ENCODE data around the gene SGK2.

SGK2 gene

DNA sequence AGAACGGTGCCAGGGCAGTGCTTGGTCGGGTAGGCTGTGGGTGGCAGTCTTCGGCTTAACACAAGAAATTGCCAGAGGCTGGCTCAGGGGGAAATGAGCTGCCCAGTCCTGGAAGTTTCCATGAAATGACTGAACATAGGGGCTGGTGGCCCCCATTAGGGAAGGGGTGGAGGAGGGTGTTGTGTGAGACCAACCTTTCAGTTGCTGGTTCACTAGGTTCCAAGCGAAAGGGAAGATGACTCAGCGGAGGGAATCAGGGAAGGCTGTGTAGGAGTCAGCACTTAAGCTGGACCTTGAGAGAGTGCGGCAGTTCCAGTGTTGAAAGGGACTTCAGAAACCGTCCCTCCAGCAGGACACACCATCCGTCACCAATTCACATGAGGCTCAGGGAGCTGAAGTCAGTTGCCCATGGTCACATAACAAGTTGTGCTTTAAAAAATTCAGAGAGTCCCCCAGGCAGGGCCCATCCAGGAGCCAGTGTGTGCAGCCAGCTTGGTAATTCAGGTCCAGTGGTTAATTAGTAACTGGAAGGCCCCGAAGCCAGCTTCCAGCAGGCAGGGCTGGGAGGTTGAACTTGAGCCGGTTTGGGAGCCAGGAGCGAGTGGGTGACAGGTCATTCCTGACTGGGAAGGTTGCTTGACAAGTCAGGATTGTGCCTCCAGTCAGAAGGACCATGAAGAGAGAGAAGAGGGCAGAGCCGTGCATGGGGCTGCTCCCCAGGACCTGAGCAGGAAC is at the start of gene SGK2:
TSS of gene SGK2 (plus strand) at position 616 of the 735 bp plus-strand sequence. CDS start 7,469 bp downstream, outside the sequence.
- peak; percentile 95 for DNase-seq

DNA sequence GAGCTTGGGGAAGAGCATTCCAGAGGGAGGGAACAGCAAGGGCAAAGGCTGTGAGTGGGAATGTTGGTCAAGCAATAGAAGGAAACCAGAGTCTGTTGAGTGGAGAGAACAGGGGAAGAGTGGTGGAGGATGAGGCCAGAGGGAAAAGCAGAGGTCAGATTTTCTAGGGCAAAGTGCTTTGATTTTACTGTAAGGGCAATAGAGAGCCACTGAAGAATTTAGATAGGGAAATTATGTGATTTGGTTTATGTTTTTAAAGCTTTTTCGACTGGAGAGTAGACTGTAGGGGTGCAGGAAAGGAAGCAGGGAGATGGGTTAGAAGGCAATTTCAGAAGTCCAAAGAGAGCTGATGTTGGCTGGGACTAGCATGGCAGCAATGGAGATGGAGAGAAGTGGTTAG is 46.9 kb upstream of the SGK2 start:
- no peak for DNase-seq

DNA sequence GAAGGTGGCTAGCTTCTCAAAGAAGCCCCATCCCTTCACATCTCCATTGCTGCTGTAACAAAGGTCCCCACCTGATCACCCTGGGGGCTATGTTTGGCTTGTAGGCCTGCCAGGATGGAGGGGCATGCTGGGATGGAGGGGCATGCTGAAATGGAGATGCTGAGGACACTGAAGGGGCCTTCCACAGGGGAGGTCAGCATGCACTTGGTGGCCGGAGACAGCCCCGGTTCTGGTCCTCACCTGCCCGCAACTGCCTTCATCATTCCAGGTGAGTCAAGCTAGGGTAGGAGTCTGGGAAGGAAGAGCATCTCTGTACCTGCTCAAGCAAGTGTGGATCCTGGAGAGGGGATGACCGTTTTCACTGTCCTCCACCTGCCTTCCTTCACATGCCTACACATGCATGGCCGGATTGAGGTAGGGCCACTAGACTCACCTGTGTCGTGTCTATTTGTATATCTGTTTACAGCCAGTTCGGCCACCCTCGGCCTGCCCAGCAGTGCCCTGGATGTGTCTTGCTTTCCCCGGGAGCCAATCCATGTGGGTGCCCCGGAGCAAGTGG is 45.4 kb upstream of the SGK2 start:
- DNase-seq, result no peak

DNA sequence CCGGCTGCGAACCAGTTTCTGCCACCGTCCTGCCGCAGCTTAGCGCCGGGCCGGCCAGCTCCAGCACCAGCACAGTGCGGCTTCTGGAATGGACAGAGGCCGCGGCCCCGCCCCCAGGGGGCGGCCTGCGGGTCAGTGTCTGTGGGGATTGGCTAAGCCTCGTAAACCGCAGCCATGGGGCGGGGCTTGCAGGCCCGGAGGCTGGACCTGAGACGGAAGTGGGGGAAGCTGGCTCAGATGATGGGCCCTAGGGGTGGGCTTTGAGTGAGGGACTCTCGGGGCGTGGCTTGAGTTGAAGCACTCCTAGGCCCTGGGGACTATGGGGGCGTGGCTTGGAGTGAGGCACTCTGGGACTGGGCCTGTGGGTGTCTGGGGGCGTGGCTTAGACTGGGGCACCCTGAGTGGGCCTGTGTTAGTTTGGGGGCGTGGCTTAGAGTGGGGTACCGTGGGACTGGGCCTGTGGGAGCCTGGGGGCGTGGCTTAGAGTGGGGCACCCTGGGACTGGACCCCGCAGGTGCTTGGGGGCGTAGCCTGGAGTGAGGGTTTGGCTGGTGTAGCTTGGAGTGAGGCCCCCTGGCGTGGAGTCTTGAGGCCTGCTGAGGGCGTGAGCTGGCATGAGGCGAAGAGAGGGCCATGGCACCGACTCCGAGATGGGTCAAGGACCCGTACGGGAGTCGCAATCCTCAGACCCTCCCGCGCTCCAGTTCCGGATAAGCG is 44.7 kb upstream of the SGK2 start:
- DNase-seq, result peak; percentile 94

DNA sequence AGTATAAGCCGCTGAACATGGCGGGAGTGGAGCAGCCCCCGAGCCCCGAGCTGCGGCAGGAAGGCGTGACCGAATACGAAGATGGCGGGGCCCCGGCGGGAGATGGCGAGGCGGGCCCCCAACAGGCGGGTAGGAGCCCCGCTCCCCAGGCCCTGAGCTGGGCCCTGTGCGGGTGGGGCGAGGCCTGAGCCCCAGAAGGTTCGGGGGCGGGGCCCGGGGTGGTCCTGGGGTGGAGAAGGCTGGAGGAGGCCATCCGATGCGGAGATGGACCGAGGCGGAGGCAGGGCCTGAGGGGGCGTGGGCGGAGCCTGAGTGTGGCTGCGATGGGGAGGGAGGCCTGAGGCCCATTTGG is 44.2 kb upstream of the SGK2 start:
- DNase-seq, result no peak

DNA sequence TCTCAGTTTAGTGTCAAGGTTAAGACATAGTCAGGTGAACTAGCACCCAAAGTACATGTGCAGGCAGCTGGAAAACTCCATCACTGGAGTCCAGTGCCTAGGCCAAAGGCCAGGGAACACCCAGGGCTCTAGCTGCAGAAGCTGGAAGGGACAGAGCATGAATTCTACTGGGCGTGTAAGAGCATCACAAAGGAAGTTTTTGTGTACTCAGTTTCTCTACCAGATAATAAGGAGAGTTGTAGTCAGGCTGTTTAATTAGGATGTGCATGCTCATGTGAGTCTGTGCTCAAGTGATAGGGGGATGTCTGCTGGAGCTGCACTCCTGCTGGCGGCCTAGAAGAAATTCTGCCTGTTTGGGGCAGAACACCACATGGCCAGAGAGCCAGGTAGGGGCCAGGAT is 43.2 kb upstream of the SGK2 start:
- DNase-seq, result no peak

DNA sequence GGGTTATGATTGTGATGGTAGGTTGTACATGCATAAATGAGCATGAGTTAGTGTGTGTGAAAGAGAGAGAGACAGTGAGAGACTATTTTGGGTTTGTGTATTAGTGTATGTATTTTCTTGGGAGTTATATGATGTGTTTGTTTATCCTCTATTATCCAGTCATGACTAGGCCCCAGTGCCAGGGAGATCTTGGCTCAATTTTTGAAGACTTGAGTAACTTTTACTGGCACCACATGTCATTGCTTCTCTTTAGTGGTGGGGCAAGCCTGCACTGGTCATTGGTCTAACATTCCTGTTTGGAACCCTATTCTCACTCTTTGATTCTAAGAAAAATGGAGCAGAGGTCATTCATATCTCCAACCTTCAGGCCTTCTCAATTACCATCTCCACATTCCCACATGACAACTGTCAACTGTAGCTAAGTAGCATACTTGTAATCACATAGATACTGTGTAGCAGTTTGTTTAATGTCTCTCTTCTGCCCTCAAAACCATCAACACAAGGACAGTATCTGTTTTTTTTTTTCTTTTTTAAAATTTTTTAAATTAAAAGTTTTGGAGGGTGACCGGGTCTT is 42.5 kb upstream of the SGK2 start:
- DNase-seq, result no peak

DNA sequence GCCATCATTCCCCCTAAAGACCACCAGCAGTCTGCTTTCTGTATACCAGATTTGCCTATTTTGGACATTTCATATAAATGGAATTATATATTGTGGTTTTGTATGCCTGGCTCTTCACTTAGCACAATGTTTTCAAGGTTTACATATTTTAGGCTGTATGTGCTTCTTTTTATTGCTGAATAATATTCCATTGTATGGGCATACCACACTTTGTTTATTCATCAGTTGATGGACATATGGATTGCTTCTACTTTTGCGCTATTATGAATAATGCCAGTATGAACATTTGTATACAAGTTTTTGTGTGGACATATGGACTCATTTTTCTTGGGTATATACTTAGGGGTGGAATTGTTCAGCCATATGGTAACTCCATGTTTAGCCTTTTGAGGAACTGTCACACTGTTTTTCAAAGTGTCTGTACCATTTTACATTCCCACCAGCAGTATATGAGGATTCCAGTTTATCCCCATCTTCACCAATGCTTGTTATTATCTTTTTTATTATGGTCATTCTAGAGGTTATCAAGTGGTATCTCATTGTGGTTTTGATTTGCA is 38.7 kb upstream of the SGK2 start:
- no peak for DNase-seq

DNA sequence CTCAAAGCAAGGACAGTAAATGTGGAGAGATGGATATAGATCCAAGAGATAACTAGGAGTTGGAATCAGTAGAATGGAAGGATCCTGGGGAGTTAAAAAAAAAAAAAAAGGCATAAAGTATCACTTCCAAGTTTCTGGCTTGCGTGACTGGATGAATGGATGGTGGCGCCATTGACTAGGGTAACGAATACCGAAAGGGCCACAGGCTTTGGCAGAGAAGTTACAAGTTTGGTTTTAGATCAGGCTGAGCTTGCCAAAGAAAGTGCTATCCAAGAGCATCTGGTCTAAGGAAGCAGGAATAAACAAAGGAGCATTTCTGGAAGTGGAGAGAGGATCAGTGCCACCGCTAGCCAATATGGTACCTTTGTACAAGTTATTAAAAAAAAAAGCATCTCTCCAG is 33.8 kb upstream of the SGK2 start:
- DNase-seq, result no peak

DNA sequence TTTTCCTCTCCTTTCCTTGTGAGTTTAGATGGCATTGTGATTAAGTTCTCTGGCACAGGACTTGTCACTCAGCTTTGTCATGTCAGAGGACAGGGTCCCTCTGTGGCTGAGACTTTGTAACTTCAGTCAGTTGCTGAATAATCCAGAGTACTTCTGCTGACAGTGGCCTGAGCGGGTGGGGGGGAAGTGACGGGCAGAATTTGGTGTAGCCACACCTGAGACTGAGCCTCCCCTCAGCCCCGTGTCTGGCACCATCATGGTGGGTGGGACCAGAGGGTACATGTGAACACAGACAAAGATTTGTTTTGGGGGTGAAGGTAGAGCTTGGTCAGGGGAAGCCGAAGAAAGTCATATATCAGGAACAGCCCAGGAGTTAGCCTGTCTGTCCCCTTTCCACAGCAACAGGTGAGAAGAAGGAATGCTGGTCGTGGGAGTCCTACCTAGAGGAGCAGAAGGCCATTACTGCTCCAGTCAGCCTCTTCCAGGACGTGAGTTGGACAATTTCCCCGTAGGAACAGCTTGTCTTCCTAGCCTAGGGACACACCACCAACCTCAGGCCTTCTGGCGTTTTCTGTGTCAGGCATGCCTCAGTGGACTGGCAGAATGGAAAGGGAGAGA is 30.5 kb upstream of the SGK2 start:
- no peak for DNase-seq

DNA sequence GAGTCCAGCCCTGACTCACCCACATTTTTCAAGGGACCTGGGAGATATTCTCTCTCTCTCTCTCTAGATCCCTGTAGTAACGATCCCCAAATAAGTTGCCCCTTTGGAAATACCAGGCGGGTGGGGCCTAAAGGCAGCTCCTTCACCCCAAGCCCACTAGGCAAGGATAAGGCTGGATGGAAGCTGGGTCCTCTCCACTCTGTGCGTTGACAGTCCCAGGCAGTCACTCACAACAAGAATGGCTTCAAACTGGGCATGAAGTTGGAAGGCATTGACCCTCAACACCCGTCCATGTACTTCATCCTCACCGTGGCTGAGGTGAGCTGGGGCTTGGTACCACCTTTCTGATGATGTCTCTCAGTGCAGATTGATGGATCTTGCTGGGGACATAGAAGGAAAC is 29.8 kb upstream of the SGK2 start:
- no peak for DNase-seq

DNA sequence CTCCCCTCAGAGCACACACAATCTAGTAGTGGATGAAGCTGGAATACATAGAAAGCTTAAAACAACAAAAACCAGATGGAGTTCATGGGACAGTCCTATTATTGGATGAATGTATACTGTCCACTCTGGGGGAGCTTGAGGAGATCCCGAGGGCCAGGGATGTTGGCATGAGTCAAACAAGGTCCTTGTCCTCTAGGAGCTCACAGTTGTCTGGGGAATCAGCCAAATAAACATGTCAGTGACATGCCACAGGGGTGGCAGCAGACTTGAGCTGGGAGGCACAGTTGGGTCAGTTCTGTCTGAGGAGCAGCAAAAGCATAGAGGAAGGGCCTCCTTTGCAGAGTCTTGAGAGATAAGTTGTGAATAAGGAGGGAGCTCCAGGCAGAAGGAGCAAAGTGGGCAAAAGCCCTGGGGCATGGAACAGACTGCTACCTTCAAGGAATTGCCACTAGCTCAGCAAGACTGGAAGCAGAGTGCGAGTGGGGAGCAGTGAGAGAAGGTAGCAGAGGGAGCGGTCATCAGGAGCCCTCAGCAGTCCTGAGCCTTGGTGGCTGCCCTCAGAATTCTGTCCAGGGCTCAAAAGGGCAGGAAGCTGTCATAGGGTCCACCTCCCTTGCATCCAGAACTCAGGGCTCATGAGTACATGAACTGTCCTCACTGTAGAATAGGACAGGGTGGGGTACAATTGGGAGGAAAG is 29.2 kb upstream of the SGK2 start:
- no peak for DNase-seq

DNA sequence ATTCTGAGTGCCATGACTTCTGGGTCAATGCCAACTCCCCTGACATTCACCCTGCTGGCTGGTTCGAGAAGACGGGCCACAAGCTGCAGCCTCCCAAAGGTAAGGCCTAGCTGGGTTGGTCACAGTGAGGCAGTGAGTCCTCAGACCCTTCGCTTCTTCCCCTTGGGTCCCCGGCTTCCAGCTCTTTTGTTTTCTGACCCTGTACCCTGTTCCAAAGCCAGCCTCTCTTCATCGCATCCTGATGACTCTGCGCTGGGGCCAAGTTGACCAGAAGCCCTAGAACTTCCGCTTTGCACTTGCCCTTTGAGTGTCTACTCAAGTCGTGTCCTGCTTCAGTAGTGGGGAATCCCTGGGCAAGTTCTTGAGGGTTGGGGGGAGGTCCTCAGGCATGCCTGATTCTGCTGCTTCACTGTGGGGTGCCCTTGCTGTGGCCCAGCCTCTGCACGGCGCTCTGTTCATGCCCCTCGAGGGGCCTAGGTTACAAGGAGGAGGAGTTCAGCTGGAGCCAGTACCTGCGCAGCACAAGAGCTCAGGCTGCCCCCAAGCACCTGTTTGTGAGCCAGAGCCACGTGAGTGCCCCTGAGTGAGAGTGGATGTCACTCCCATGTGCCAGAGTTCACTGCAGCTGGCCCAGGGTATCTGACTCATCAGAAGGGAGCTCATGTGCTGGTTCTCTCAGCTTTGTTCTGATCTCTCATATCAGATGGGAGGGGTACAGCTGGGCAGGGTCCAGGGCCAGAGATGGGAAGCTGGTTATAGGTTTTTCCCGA is 28.3 kb upstream of the SGK2 start:
- DNase-seq, result no peak

DNA sequence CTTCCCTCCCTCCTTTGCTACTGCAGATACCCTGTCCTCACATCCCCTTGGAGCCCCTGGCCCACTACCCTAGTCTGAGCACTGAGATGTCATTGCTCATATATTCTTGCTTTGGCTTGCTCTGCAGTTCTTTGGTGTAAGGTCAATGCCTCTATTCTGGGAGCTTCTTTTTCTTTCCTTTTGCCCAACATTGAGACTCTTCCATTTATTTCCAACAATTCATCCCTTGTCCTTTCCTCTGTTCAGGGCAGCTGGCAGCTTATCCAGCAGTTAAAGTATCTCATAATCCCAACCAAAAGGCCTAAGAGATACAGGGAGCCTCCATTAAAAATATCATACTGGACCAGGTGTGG is 27.8 kb upstream of the SGK2 start:
- no peak for DNase-seq

DNA sequence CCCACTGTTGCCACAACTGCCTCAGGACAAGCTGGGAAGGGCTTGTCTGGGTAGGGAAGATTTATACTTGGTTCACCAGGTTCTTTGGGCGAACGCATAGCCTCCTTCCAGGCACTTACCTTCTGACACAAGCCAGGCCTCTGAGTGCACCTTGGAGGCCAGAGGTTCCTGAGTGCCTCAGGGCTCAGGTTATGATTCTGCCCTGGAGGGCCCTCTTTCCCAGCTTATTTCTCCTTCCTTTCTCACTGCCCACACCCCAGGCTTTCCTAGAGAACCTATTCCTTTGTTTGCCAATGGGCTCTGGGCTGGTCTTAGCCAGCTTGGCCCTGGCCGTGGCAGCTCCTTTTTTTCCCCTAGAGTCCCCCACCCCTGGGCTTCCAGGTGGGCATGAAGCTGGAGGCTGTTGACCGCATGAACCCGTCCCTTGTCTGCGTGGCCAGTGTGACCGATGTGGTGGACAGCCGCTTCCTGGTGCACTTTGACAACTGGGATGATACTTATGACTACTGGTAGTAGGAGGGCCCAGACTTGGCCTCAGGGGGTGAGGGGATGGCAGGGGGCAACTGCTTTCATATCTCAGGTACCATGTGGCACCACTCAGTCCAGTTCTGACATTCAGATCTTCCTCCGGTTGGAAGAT is 26.3 kb upstream of the SGK2 start:
- no peak for DNase-seq

DNA sequence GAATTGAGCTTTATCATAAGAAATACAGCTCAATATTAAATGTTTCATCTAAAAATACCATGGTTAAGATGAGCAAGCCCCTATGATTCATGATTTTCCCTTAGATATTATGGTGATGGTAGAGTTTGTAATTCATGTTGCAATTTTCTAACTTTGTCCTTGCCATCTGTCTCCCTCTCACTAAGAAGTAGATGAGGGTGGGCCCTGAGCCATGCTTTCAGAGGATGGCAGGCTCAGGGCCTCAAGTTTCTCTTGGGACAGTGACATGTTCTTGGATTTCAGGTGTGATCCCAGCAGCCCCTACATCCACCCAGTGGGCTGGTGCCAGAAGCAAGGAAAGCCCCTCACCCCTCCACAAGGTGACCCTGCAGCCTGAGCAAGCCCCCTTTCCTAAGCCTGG is 25.8 kb upstream of the SGK2 start:
- DNase-seq, result no peak

DNA sequence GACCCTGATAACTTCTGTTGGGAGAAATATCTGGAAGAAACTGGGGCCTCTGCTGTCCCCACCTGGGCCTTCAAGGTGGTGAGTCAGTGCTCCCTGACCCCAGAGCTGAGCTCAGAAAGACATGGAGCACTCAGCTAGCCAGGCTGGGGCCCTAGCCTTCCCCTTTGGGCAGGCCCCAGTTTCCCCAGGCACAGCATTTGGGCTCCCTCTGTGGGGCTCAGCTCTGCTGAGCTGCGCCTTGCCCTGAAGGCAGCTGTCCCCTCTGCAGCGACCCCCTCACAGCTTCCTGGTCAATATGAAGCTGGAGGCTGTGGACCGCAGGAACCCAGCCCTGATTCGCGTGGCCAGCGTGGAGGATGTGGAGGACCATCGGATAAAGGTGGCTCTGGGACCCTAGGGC is 24.8 kb upstream of the SGK2 start:
- DNase-seq, result no peak

DNA sequence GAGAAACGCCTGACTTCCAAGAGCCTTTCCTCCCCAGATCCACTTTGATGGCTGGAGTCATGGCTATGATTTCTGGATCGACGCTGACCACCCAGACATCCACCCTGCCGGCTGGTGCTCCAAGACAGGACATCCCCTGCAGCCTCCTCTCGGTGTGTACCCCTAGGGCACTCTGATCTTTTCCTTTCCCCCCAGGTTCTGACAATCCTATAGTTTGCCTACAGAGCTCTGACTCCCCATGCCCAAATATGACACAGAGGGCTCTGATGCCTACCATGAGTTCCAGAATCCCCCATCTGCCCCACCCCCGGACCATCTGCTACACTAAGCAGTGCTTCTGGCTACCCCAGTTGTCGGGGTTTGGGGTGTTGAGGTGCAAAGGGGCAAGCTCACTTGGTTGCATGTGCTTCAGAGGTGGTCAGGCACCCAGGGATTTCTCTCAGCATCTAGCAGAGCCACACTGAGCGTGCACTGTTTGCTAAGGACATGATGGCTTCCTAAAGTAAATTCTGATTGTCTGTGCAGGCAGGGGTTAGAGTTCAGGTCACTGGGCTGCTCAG is 24.0 kb upstream of the SGK2 start:
- no peak for DNase-seq

DNA sequence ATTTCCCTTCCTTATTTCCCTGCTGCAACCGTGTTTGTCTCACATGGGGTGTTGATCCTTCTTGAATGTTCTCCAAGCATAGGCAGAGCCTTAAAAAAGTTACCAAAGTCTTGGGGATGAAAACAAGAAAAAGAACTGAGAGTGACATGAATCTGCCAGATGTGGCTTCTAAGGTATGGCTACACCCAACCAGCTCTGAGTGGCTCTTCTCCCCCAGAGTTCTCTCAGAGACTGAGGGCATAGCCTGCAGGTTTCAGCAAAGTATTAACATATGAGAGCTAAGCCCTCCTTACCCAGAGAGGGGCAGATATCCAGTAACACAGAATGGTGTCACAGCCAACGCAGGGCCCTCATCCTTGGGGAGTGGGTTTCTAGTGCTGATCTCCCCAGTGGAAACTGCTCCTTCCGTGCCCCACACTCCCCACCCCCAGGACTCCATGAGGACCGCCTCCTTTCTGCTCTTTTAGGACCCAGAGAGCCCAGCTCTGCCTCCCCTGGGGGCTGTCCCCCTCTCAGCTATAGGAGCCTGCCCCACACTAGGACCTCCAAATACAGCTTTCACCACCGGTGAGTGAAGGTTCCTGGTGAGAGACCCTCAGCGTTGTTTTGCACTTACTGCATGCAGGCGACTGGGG is 23.3 kb upstream of the SGK2 start:
- DNase-seq, result no peak

DNA sequence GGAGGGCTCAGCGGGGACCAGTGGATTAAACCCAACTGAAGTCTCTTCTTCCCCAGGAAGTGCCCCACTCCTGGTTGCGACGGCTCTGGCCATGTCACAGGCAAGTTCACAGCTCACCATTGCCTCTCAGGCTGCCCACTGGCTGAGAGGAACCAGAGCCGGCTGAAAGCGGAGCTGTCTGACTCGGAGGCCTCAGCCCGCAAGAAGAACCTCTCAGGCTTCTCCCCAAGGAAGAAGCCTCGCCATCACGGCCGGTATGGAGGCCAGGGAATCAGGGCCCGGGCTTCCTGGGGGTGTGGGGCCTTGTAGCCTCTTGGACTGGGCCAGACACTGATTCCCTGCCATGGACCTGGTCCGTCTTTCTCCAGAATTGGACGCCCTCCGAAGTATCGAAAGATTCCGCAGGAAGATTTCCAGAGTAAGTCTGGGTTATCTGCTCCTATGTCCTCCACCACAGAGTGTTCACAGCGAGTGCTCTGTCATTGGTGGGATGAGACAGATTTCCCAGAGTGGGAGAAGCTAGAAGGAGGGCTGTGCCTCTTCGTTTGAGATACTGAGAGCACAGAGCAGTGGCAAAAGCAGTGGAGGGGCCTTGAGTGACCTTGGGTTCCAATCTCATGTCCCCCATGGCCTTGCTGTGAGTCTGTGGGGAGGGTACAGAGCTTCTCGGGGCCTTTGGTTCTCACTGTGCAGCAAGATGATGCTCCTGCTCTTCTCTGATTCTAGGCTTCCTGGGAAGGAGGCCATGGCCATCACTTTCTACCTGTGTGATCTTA is 22.6 kb upstream of the SGK2 start:
- DNase-seq, result no peak
